ENCODE measurements around the gene PITRM1.

DNA sequence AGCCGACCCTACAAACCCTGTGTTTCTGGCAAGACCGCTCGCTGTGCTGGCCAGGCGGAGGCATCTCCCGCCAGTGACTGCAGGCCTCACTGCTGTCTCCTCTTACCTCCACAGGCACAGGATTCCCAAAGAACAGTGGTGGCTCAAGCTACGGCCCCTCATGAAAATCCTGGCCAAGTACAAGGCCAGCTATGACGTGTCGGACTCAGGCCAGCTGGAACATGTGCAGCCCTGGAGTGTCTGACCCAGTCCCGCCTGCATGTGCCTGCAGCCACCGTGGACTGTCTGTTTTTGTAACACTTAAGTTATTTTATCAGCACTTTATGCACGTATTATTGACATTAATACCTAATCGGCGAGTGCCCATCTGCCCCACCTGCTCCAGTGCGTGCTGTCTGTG lies 36.2 kb downstream of the PITRM1 start:
- TF ChIP-seq, protein P1, sequence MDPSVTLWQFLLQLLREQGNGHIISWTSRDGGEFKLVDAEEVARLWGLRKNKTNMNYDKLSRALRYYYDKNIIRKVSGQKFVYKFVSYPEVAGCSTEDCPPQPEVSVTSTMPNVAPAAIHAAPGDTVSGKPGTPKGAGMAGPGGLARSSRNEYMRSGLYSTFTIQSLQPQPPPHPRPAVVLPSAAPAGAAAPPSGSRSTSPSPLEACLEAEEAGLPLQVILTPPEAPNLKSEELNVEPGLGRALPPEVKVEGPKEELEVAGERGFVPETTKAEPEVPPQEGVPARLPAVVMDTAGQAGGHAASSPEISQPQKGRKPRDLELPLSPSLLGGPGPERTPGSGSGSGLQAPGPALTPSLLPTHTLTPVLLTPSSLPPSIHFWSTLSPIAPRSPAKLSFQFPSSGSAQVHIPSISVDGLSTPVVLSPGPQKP (IDR thresholded peaks at IDR 0.05; ENCODE audit: low read depth, low read length) = no peak
- no peak for TF ChIP-seq RCOR1 (IDR thresholded peaks at IDR 0.05; ENCODE audit: low read depth, low read length)
- TF ChIP-seq JUNB (IDR thresholded peaks at IDR 0.05) = no peak
- no peak for TF ChIP-seq PHF8 (IDR thresholded peaks at IDR 0.05; ENCODE audit: borderline replicate concordance, low read depth)
- no peak for TF ChIP-seq POLR2A (IDR thresholded peaks at IDR 0.05; ENCODE audit: low read length)
- TF ChIP-seq CHD2 (IDR thresholded peaks at IDR 0.05; ENCODE audit: low read length, partially characterized antibody) = no peak
- TF ChIP-seq, protein P2, sequence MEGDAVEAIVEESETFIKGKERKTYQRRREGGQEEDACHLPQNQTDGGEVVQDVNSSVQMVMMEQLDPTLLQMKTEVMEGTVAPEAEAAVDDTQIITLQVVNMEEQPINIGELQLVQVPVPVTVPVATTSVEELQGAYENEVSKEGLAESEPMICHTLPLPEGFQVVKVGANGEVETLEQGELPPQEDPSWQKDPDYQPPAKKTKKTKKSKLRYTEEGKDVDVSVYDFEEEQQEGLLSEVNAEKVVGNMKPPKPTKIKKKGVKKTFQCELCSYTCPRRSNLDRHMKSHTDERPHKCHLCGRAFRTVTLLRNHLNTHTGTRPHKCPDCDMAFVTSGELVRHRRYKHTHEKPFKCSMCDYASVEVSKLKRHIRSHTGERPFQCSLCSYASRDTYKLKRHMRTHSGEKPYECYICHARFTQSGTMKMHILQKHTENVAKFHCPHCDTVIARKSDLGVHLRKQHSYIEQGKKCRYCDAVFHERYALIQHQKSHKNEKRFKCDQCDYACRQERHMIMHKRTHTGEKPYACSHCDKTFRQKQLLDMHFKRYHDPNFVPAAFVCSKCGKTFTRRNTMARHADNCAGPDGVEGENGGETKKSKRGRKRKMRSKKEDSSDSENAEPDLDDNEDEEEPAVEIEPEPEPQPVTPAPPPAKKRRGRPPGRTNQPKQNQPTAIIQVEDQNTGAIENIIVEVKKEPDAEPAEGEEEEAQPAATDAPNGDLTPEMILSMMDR (IDR thresholded peaks at IDR 0.05) = no peak
